Loucy (cell line): ENCODE measurements around the gene GARIN5A.

Source experiments
- CTCF ChIP-seq: fragments of 200-600 bp; sonication (generic); conservative IDR thresholded peaks from 2 replicates; pipeline ENCODE4 v1.5.1; 2014; ENCODE audit warnings: mild to moderate bottlenecking, antibody characterized with exemption, low read length
- EZH2phosphoT487 ChIP-seq: fragments of 200-600 bp; IDR thresholded peaks from 2 replicates; pipeline ENCODE4 v1.6.1; 2018; ENCODE audit warnings: antibody characterized with exemption, mild to moderate bottlenecking, moderate library complexity, borderline replicate concordance

GRCh38 chr19:50428772-50429463 lies 47.7 kb downstream of the GARIN5A start:
- TF ChIP-seq EZH2phosphoT487 = no peak
- TF ChIP-seq CTCF = no peak
